SK-N-SH (cell line): ENCODE data around the gene WNT3.

Experiments used
- CHD2 ChIP-seq: fragments of 150-350 bp; IDR thresholded peaks from 2 replicates; pipeline ENCODE4 v1.6.1; 2018; ENCODE audit warnings: low read length; ENCODE audit not compliant: partially characterized antibody
- EZH2phosphoT487 ChIP-seq: fragments of 200-600 bp; sonication (generic); IDR thresholded peaks from 2 replicates; pipeline ENCODE4 v1.6.1; 2017; ENCODE audit warnings: low read depth, mixed run types, mild to moderate bottlenecking, antibody characterized with exemption, moderate library complexity, borderline replicate concordance
- FOSL2 ChIP-seq: IDR thresholded peaks from 2 replicates; pipeline ENCODE4 v1.4.0; 2012; ENCODE audit warnings: low read depth, mild to moderate bottlenecking, moderate library complexity, borderline replicate concordance
- GABPA ChIP-seq: IDR thresholded peaks from 2 replicates; pipeline ENCODE4 v1.4.0; 2012; ENCODE audit warnings: low read depth, mild to moderate bottlenecking
- JUND ChIP-seq: IDR thresholded peaks from 2 replicates; pipeline ENCODE4 v1.4.0; 2012
- POLR2AphosphoS5 ChIP-seq: IDR thresholded peaks from 2 replicates; pipeline ENCODE4 v1.6.1; 2012; ENCODE audit warnings: low read depth, low read length
- RAD21 ChIP-seq: IDR thresholded peaks from 2 replicates; pipeline ENCODE4 v1.6.1; 2012; ENCODE audit warnings: mild to moderate bottlenecking, low read length
- RFX5 ChIP-seq: IDR thresholded peaks from 2 replicates; pipeline ENCODE4 v1.6.1; 2012; ENCODE audit warnings: mild to moderate bottlenecking, improper control_type of control experiment, low read length
- YY1 ChIP-seq: IDR thresholded peaks from 2 replicates; pipeline ENCODE4 v1.4.0; 2012; ENCODE audit warnings: low read depth, mild to moderate bottlenecking
- TF ChIP-seq, protein P1 (sequence below): fragments of 200-600 bp; sonication (generic); IDR thresholded peaks from 2 replicates; pipeline ENCODE4 v1.6.1; 2017; ENCODE audit warnings: antibody characterized with exemption, mild to moderate bottlenecking, moderate library complexity
- TF ChIP-seq, protein P2 (sequence below): IDR thresholded peaks from 2 replicates; pipeline ENCODE4 v1.4.0; 2012; ENCODE audit warnings: low read depth
- TF ChIP-seq, protein P3 (sequence below): IDR thresholded peaks from 2 replicates; pipeline ENCODE4 v1.4.0; 2012; ENCODE audit warnings: low read depth, borderline replicate concordance
- TF ChIP-seq, protein P4 (sequence below): IDR thresholded peaks from 2 replicates; pipeline ENCODE4 v1.6.1; 2012; ENCODE audit warnings: mild to moderate bottlenecking, low read depth, low read length, moderate library complexity
- TF ChIP-seq, protein P5 (sequence below): IDR thresholded peaks from 2 replicates; pipeline ENCODE4 v1.4.0; 2012; ENCODE audit warnings: low read depth, borderline replicate concordance

DNA sequence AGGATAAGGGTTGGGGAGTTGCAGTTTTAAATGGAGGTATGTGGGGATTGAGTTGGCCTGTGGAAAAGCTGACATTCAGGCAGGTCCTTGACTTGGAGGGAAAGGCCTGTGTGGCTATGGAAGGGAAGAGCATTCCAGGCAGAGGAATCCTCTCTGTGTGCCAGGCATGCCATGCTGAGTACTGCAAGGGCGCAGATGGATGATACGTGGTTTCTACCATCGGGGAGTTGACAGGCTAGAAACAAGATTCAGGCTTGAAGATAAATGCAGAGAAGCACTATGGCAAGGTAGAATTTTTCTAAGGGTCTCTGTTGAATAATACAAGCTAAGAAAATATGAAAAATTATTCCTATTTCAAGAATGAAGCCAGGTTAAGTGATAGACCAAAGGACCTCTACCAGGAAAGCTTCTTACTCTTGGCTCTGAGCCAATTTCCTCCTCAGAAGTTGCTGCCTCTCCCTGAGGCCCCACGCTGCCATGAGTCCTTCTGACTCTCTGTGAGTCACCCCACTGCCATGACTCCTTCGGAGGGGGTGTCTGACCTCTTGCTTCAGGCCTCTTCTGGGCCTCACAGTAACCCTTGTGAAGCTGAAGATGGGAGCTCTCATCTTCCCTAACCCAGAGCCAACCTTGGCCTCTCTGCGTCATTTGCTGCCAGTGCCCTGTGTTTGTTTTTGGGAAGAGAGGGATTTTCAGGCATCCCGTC lies 75.8 kb downstream of the WNT3 start:
- TF ChIP-seq RFX5, result no peak
- no peak for TF ChIP-seq EZH2phosphoT487
- TF ChIP-seq, protein P1, sequence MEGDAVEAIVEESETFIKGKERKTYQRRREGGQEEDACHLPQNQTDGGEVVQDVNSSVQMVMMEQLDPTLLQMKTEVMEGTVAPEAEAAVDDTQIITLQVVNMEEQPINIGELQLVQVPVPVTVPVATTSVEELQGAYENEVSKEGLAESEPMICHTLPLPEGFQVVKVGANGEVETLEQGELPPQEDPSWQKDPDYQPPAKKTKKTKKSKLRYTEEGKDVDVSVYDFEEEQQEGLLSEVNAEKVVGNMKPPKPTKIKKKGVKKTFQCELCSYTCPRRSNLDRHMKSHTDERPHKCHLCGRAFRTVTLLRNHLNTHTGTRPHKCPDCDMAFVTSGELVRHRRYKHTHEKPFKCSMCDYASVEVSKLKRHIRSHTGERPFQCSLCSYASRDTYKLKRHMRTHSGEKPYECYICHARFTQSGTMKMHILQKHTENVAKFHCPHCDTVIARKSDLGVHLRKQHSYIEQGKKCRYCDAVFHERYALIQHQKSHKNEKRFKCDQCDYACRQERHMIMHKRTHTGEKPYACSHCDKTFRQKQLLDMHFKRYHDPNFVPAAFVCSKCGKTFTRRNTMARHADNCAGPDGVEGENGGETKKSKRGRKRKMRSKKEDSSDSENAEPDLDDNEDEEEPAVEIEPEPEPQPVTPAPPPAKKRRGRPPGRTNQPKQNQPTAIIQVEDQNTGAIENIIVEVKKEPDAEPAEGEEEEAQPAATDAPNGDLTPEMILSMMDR, result no peak
- peak; percentile 65 for TF ChIP-seq POLR2AphosphoS5
- TF ChIP-seq CHD2, result no peak
- peak; percentile 93 for TF ChIP-seq JUND
- TF ChIP-seq, protein P2, sequence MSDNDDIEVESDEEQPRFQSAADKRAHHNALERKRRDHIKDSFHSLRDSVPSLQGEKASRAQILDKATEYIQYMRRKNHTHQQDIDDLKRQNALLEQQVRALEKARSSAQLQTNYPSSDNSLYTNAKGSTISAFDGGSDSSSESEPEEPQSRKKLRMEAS, result peak; percentile 96
- TF ChIP-seq, protein P3, sequence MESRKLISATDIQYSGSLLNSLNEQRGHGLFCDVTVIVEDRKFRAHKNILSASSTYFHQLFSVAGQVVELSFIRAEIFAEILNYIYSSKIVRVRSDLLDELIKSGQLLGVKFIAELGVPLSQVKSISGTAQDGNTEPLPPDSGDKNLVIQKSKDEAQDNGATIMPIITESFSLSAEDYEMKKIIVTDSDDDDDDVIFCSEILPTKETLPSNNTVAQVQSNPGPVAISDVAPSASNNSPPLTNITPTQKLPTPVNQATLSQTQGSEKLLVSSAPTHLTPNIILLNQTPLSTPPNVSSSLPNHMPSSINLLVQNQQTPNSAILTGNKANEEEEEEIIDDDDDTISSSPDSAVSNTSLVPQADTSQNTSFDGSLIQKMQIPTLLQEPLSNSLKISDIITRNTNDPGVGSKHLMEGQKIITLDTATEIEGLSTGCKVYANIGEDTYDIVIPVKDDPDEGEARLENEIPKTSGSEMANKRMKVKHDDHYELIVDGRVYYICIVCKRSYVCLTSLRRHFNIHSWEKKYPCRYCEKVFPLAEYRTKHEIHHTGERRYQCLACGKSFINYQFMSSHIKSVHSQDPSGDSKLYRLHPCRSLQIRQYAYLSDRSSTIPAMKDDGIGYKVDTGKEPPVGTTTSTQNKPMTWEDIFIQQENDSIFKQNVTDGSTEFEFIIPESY, result no peak; the same call in 1 of the 2 replicates
- TF ChIP-seq, protein P4, sequence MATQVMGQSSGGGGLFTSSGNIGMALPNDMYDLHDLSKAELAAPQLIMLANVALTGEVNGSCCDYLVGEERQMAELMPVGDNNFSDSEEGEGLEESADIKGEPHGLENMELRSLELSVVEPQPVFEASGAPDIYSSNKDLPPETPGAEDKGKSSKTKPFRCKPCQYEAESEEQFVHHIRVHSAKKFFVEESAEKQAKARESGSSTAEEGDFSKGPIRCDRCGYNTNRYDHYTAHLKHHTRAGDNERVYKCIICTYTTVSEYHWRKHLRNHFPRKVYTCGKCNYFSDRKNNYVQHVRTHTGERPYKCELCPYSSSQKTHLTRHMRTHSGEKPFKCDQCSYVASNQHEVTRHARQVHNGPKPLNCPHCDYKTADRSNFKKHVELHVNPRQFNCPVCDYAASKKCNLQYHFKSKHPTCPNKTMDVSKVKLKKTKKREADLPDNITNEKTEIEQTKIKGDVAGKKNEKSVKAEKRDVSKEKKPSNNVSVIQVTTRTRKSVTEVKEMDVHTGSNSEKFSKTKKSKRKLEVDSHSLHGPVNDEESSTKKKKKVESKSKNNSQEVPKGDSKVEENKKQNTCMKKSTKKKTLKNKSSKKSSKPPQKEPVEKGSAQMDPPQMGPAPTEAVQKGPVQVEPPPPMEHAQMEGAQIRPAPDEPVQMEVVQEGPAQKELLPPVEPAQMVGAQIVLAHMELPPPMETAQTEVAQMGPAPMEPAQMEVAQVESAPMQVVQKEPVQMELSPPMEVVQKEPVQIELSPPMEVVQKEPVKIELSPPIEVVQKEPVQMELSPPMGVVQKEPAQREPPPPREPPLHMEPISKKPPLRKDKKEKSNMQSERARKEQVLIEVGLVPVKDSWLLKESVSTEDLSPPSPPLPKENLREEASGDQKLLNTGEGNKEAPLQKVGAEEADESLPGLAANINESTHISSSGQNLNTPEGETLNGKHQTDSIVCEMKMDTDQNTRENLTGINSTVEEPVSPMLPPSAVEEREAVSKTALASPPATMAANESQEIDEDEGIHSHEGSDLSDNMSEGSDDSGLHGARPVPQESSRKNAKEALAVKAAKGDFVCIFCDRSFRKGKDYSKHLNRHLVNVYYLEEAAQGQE, result peak; percentile 52; the same call in 1 of the 2 replicates
- no peak; the same call in 1 of the 2 replicates for TF ChIP-seq GABPA
- TF ChIP-seq YY1, result peak; percentile 69; the same call in 1 of the 2 replicates
- no peak for TF ChIP-seq RAD21
- TF ChIP-seq, protein P5, sequence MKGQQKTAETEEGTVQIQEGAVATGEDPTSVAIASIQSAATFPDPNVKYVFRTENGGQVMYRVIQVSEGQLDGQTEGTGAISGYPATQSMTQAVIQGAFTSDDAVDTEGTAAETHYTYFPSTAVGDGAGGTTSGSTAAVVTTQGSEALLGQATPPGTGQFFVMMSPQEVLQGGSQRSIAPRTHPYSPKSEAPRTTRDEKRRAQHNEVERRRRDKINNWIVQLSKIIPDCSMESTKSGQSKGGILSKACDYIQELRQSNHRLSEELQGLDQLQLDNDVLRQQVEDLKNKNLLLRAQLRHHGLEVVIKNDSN, result no peak
- TF ChIP-seq FOSL2, result peak; percentile 97
